Superior temporal gyrus (tissue), 1 donor: ENCODE results near the gene ZNF669.
"Not testable (repeated sequence)": the region's sequence is repeated elsewhere in the genome, so short reads cannot be mapped to it uniquely, and the experiment has no call there.

Experiments
- DNase-seq: peaks from one replicate; pipeline ENCODE4 v3.0.0-alpha.2; 2016; ENCODE audit errors: extremely low spot score

ZNF669 gene

DNA sequence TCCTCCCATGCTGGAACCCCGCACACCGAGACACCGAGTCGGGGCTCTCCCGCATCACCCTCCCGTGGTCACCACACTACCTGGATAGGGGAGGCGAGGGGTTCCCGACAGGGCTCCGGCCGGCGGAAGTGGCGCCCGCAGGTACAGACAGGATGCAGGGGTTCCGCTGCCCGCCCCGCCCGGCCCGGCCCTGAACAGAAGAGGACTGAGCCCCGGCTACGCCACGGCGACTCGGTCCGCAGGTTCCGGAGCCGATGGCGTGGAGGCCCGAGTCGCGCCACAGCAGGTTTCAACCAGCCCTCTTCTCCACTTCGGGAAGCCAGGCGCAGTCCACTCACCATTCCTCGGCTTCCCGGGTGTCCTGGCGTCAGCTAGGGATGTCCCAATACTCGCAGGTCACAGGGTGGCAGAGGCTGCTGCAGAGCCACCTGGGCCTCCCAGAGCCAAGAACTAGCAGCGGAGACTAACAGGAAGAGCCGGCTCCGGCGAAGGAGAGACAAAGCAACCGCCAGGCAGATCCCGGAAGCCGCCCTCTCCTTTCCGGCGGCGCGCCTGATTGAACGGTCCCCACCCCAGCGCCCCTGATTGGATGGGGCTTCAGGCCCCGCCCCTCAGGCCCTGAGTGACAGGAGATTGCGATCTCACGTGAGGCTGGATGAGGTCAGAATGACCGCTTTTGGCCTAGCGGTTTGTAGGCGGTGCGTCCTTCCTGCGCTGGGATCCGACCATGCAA, at the start of gene ZNF669:
Gene ZNF669, minus strand, starts transcription at position 498 of the 733 bp plus-strand sequence. Its CDS starts 157 bp downstream, at position 341.
- peak; percentile 98 for DNase-seq

DNA sequence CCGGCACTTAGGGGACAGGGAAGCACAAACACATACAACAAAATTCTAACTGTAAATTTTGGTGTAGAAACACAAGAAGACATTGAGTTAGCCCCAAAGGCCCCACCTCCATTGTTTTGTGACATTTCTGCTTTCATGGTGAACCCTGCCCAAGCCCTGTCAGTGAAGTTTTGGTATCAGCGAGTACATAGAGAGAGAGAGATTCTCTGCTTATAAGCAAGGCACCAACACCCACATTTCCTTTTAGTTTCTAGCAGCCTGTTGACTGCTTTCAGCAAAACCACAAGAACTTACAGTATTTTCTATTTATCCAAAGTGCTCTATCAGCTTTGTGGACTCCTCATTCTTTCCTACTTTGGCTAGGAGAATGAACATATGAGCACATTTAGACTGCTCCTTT, 43.6 kb upstream of the ZNF669 start:
- no peak for DNase-seq

DNA sequence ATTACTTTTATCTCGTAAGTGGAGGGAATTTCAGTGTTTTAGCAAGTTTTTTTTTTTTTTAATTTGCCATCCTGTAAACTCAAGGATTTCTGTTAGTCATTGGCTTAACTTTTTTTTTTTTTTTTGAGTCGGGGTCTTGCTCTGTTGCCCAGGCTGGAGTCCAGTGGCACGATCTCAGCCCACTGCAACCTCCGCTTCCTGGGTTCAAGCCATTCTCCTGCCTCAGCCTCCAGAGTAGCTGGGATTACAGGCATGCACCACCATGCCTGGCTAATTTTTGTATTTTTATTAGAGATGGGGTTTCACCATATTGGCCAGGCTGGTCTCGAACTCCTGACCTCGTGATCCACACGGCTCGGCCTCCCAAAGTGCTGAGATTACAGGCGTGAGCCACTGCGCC, 43.0 kb upstream of the ZNF669 start:
- DNase-seq = not testable (repeated sequence)

DNA sequence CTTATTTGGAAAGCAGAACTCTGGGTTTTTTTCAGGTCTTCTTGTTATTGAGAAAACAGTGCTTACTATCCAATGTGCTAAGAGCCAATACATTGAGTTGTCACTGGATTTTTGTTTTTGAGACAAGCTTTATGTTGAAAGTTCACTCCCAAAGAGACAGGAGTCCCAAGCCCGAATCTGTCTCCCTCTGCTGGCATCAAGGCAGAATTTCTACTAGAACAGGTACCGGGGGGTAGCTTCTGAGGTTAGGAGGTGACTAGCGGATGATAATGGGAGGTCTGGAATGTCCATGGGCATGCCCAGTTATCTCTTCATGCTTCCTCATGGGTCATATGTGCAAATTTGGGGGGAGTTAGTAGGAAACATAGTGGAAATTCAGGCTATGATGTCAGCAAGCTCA, 42.5 kb upstream of the ZNF669 start:
- no peak for DNase-seq

DNA sequence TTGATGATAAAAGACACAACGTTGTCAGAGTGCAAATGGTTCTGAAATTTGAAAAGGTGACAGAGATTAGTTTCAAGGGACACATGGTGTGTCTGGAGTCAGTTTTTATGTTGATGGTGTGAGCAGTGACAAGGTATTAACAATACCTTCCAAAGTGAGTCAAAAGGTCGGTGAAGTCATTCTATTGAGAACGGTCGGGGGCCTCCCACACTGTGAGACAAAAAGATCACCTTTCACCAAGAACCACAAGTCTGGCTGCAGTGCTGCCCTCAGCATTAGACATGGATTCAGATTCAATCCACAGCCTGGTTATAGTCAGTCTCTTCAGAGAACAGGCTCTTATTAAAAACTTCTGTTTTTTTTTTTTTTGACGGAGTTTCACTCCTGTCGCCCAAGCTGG, 41.1 kb upstream of the ZNF669 start:
- DNase-seq = no peak

DNA sequence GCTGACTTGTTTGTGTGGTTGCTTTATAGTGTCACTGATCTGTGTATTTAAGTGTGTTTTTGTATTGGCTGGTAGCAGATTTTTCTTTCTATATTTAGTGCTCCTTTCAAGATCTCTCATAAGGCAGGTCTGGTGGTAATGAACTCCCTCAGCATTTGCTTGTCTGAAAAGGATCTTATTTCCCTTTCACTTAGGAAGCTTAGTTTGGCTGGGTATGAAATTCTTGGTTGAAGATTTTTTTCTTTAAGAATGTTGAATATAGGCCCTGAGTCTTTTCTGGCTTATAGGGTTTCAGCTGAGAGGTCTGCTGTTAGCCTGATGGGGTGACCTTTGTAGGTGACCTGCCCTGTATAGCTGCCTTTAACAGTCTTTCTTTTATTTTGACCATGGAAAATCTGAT, 35.4 kb upstream of the ZNF669 start:
- not testable (repeated sequence) for DNase-seq

DNA sequence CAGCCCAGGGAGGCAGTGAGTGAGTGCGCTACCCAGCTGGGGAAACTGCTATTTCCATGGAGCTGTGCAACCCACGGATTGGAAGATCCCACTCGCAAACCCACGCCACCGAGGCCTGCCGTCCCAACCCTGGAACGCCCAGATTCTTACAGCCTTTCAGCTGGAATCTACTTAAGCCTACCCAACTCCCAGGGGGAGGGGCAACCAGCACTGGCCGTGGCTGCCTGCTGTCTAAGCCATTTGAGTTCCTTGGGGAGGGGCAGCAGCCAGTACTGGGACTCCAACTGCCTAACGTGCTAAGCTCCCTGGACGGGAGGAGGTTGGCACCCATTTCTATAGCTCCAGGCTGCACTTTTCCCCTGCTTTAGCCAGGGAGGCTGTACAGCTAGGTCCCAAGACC, 27.1 kb upstream of the ZNF669 start:
- DNase-seq = no peak

DNA sequence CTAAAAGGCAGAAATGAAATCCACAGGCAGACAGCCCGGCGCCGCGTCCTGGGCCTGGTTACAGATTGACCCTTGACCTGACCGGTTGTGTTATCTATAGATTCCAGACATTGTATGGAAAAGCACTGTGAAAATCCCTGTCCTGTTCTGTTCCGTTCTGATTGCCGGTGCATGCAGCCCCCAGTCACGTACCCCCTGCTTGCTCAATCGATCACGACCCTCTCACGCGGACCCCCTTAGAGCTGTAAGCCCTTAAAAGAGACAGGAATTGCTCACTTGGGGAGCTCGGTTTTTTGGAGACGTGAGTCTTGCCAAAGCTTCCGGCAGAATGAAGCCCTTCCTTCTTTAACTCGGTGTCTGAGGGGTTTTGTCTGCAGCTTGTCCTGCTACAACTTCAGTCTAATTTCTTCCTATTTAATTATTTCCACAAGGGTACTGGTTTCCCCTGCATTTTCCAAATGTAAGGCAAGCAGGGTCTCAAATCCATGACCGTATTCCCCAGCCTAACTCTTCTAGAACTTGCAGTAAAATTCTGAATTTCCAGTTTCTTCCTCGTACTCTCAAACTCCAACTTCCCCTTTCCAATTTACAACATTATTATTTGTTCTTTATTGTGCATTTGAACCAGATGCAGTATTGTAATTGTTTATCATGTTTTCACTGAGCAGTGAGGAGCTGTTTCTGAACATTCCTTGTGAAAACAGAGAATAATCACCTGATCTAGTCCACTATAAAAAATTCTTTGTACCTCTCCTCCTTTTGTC, 23.5 kb upstream of the ZNF669 start:
- peak; percentile 22 for DNase-seq

DNA sequence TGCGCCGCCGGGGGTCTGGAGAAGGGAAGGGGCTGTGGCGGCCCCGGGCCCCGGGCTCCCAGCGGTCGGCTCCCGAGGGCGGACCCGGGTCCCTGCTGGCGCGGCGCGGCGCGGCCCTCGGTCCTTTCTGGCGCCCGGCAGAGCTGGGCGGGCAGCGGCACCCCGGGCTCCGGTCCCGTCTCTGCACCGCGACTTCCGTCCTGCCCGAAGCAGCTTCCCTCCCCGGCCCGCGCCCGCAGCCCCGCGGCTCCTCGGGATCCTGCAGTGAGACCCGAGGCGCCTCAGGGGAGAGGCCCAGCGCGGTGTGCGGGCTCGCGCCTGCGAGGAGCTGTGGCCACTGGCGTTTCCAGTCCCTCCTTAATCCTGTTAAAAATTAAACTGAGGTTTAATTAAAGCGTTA, 22.4 kb upstream of the ZNF669 start:
- not testable (repeated sequence) for DNase-seq

DNA sequence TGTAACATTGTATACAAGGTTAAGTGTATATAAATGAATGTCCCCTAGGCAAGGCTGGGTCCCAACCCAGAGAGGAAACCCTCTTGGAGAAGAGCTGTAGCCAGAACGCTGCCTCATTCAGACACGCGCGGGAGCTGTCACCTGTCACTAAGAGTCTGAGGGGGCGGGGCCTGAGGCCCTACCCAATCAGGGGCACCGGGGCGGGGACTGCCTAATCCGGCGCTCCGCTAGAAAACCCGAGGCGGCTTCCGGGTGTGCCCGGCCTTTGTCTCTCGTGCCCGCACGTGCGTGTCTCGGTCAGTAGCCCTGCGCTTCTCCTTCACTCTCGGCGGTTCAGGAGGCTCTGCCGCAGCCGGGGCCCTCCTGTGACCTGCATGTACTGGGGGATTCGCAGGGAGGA, 22.0 kb upstream of the ZNF669 start:
- DNase-seq = not testable (repeated sequence)

DNA sequence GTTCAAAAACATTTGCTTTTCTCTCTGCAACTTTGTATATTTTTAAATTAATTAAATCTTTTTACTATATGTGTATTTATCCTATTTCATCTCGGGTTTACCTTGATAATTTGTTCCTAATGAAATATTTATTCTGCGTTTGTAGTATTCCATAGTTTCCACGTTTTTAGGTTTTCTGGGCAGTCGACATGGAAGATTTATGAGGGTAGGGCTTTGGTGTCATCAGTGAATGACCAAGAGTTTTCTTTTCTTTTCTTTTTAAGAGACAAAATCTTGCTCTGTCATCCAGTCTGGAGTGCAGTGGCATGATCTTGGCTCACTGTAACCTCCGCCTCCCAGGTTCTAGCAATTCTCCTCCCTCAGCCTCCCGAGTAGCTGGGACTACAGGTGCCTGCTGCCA, 17.2 kb upstream of the ZNF669 start:
- no peak for DNase-seq

DNA sequence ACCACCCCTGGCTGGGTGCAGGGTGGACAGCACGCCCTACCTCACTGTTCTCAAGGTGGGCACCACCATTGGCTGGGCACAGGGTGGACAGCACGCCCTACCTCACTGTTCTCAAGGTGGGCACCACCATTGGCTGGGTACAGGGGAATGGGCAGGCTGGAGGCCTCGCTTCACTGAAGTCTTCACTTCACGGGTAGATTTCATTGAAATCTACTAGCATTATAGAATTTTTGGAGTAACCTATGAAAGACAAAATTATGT, 16.2 kb upstream of the ZNF669 start:
- DNase-seq = not testable (repeated sequence)

DNA sequence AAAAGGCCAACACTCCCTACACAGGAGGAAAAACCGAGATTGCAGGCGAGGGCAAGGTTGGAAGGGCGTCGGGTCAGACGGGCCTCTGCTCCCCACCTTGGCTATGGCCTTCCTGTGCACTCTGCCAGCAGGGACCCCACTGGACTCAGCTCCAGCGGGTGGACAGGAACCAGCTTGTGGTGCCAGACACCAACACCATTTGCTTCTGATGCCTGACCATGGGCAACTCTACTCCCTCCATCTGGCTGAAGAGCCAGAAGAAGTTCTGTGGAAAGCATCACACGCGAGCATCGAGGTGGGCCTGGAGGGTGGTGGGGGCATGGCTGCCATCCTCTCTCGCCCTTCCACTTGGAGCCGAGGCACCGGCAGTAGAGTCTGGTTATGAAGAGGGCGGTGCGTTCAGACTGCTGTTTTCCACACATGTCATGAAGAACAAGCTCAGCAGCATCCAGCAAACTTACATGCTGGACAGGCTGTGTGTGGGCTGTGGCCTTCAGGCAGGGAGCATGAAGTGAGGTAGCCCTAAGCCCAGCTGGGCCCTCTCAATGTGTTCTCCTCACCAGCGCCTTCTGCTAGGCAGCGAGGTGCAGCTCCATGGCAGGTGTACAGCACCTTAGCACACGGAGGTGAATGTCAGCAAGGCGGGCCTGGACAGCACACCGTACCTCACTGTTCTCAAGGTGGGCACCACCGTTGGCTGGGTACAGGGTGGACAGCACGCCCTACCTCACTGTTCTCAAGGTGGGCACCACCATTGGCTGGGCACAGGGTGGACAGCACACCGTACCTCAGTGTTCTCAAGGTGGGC, 15.6 kb upstream of the ZNF669 start:
- DNase-seq = no peak

DNA sequence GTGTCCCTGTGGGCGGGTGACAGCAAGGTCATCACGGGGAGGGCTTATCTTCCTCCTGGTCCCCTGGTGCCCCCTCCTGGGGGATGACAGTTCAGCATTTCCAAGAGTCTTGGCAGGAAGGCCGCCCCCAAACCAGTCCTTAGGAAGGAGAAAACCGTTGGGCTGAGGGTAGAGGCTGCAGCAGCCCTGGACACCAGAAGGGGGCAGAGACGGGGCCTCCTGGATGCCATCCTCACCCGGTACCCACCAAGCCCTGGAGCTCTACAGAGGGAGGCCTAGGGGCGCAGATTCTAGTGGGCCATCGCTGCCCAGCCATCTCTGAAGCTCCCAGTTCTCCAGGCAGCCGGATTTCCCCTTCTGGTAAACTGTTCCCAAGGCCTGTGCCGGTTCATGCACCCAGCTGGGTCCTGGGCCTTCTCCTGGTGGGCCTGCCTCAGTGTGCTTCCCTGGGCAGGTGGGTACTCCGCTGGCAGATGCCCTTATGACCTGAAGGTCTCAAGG, 14.8 kb upstream of the ZNF669 start:
- DNase-seq = no peak

DNA sequence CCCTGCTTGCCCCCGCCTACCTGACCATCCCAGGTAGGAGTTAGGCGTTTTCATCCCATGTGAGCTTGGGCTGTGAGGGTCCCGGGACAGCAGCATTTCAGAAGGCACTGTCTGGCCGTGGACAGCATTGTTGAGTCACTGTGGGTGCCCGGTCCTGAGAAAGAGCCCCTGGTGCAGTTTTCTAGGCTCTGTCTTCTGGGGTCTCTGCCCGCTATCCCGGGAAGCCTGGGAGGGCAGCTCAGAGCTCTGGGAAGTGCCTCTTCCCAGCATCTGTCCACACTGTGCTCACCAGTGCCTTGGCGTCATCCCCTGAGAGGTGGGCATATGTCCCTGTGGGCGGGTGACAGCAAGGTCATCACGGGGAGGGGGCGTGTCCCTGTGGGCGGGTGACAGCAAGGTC, 11.4 kb upstream of the ZNF669 start:
- DNase-seq = no peak

DNA sequence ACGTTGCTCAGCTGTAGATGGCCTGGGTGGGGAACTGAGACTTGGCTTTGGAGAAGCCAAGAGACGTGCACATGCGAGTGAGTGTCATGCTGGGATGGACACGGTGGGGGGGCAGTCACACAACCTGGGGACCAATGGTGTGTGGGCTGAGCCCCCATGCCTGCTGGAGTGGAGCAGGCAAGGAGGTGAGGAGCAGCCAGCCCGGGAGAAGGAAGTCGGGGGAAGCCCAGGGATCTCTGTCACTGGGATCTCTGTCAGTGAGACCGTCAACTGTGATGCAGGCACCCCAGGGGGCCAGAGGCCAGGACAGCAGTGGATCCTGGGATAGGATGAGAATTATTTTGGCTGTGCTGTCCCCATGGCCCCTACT, 11.0 kb upstream of the ZNF669 start:
- no peak for DNase-seq

DNA sequence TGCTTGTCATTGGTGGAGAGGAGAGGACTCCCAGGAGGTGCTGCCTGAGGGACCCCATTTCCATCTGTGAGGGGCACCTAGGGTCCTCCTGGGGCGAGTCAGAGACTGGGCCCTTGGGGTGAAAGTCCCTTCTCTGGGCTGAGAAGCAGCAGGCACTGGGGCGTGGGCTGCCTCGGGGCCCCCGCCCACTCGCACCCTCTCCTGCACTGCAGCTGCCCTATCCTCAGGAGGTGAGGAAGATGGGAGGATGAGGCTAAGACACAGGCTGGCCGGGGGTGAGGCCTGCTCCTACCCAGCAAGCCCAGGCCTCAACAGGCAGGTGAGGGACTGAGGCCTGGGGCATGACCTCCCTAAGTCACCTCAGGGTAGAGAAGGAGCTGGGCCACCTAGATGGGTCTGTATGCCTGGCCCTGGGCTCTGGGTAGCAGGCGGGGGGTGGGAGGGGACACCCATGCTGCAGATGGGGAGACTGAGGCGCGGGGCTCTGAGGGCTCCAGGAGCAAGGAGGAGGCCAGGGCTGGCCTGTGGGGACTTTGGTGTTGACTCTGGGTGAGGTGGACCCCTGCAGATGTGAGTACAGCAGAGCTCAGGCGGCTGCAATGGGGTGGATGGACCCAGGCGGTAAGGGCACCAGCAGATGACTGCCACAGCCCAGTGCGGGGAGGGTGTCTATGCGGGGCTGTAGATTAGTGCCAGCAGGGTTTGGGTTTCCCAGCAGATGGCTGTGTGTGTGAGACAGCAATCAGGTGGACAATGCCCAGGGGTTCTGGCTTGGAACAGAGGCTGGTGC, 10.4 kb upstream of the ZNF669 start:
- no peak for DNase-seq

DNA sequence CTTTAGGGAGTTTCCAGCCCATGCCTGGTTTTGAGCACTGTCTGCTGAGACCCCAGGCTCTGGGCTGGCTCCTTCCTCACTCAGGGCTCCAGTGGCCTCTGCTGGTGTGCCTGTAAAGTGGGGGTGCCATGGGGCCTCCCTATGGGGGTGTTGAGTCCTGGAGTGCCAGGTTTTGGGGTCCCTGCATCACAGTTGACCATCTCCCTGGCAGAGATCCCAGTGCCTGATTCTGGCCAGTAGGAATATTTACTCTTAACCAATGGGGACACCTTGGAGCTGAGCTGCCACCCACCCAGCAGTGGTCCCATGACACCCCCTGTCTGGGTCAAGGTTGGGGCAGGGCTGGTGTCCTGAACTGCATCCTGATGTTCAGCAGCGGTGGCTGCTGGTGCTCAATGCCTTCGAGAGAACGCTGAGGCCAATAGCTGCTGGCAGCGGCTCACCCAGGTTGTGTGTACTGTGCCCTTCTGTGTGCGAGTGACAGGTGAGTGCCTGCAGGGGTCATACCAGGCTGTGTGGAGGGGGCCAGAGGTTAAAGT, 9.6 kb upstream of the ZNF669 start:
- DNase-seq = no peak

DNA sequence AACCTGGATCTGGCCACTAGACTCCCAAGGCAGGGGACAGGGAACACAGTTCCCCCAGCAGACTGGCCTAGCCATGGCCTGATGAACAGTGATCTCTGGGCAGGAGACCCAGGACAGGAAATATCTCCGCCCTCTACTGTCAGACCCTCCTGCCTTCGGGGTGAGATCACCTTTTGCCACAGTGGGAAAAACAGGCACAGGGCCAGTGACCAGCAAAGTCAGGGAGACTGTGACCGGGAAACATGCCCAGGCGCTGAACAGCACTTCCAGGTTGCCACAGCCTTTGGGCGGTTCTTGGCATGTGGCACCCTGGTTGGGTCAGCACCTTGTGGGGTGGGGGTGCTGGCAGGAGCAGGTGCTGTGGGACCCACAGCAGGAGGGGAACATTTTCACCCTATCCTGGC, 8.9 kb upstream of the ZNF669 start:
- no peak for DNase-seq

DNA sequence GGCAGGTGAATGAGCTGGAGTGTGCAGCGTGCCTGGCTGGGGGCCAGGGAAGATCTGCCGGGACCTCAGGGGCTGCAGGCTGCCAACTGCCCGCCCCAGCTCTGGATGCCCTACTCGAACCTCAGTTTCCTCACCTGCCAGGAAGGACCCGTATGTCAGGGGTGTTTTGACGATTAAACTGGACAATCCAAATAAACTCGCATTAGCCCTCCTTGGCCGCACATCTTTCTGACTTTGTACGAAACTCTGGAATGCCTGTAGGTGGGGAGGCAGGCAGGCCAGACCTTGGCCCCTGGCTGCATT, 8.3 kb upstream of the ZNF669 start:
- peak; percentile 2 for DNase-seq

DNA sequence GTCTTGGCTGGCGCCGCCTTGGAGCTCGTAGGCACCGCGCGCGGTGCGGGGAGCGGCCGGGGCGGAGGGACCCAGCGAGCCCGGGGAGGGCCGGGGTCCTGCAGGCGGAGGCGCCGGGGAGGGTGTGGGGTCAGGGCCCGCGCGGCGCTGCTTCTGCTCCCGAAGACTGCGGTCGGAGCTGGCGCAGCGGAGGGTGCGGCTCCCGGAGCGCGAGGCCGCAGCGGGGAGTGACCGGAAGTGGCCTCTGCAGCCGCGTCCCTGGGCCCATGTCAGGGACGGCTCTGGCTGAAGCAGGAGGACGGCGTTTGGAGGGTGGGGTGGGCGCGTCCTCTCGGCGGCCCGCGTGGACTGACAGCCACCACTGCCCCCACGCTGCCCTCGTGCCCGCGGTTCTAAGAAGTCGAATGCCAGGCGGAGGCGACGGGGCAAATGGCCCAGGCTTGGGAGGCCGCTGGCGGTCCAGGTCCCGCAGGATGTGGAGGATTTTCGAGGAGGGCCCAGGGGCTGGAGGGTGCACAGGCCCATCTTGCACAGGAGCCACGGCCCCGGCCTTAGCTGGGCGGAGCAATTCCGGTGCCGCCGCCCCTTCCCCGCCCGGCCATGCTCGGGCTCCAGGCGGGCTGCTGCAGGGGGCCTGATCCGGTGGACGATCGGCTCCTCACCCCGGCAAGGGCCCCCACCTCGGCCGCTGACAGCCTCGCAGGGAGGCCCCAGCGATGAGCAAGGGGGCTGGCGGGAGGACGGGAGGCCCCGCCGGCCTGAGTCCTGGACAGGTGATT, 7.7 kb upstream of the ZNF669 start:
- peak; percentile 24 for DNase-seq
